DOHH2 (cell line): Measurements from ENCODE around the gene ALX3.

ENCODE experiments used
- CTCF ChIP-seq: fragments of 200-600 bp; sonication (generic); IDR thresholded peaks from one replicate; pipeline ENCODE4 v1.5.1; 2014; ENCODE audit warnings: antibody characterized with exemption, mild to moderate bottlenecking, low read depth, low read length; ENCODE audit not compliant: poor library complexity, severe bottlenecking
- EZH2phosphoT487 ChIP-seq: fragments of 200-600 bp; sonication (generic); IDR thresholded peaks from 2 replicates; pipeline ENCODE4 v1.6.1; 2017; ENCODE audit warnings: borderline replicate concordance, mild to moderate bottlenecking, antibody characterized with exemption, low read length, moderate library complexity, mixed read lengths

DNA sequence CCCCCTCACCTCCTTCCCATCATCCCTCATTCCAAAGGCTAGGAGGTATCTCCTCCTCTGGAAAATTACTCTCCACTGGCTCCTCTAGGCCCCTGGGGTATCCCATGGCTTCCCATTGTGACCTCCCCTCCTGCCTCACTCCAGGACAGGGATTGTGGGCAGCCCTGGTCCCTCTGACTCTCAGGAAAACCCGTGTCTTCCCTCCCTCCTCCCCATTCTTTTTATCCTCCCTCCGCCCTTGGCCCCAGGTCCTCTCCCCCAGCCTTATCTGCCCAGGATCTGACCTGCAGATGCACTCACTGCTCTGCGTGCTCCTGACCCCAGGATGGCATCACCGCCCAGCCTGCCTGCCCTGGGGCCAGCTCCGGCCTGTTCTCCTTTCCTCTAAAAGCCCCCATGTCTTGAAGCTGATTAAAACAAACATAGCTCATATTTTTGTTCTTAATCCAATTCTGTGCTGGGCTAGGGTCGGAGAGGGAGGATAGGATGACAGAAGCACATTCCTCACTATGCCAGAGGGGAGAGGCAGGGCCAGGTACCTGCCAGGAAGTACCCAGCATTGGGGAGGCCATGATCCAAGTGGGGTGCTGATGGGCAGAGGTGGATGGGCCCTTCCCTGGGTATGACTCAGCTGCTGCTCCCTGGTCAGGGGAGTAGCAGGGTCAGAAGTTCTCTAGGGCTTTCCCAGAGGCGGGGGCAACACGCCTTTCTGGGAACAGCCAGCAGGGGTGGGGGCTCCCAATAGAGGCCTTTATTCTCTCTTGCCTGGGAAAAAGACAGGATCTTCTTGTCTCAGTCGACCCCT is 28.0 kb upstream of the ALX3 start:
- TF ChIP-seq CTCF (no peak), EZH2phosphoT487 (no peak)
